Lower leg skin (tissue), 3 donors: ENCODE data around the gene DNAJC13.

ENCODE experiments used
- POLR2A ChIP-seq, 2 donors: fragments of 450-650 bp; IDR thresholded peaks; one replicate each; pipeline ENCODE4 v1.6.1; 2016 to 2017; ENCODE audit warnings: antibody characterized with exemption in 2 of 2, mild to moderate bottlenecking in 1 of 2, moderate library complexity in 1 of 2
- TF ChIP-seq, protein P1 (sequence below), 3 donors: fragments of 450-650 bp; IDR thresholded peaks; one replicate each; pipeline ENCODE4 v1.5.1; 2016; ENCODE audit warnings: antibody characterized with exemption in 3 of 3, mild to moderate bottlenecking in 3 of 3, moderate library complexity in 2 of 3

DNA sequence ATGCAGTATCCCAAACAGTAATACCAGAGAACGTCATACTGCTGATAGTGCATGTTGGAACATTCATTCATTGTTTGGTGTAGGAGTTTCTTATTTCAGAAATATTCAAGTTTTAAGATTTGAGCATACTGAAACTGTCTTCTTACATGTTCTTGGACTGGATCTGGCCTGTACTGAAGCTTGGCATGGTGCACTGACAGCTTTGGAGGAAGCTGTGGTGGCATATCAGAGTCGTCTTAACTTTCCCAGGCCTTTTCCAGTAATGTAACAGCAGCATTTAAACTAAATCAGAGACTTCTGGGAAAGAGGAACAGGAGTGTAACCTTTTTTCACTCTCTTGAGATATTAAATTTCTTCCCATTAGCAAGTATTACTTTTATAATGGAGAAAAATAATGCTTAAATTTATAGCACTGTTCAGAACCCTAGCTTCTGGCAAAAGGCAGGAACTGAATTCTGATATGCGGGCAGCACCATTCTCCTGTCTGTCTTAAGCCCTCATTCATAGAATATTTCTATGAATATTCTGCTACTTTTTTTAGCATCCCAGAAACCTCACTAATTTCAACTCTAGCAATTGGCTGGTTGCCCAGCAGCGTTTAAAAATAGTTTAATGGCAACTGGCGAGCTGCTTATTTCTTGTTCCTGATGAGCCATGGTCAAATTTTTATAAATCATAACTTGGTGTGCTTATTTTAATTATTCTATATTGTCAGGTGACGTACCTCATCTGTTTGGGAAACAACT is 31.1 kb downstream of the DNAJC13 start:
- TF ChIP-seq, protein P1, sequence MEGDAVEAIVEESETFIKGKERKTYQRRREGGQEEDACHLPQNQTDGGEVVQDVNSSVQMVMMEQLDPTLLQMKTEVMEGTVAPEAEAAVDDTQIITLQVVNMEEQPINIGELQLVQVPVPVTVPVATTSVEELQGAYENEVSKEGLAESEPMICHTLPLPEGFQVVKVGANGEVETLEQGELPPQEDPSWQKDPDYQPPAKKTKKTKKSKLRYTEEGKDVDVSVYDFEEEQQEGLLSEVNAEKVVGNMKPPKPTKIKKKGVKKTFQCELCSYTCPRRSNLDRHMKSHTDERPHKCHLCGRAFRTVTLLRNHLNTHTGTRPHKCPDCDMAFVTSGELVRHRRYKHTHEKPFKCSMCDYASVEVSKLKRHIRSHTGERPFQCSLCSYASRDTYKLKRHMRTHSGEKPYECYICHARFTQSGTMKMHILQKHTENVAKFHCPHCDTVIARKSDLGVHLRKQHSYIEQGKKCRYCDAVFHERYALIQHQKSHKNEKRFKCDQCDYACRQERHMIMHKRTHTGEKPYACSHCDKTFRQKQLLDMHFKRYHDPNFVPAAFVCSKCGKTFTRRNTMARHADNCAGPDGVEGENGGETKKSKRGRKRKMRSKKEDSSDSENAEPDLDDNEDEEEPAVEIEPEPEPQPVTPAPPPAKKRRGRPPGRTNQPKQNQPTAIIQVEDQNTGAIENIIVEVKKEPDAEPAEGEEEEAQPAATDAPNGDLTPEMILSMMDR (IDR thresholded peaks at IDR 0.05), result no peak
- TF ChIP-seq POLR2A (IDR thresholded peaks at IDR 0.05), result no peak
